ENCODE measurements around the gene PJA1. TPM values are rescaled to one million over a fixed set of nuclear protein-coding genes. Genes with fewer than 3 reads are reported as not detected.

PJA1 gene
- total RNA-seq, 2 experiments from 2014 or later = 15.4 to 19.5 TPM

- Mint-ChIP-seq H3K27me3 (no peaks in the 10 kb centered on the region), H3K36me3 (ENCODE audit: low read depth) (peaks cover 17% of the 10 kb centered on the region), H3K27ac (no peak overlapping the region), H3K4me3 (no peak overlapping the region), H3K9me3 (no peaks in the 10 kb centered on the region), H3K4me1 (peaks cover 30% of the 10 kb centered on the region)
- CTCF ChIA-PET = no interaction called here
- POLR2A ChIA-PET = no interaction called here
- DNase-seq = no peak
These were observed 3.9 kb downstream of the PJA1 start for GRCh38 chrX:69161371-69161770.

- POLR2A ChIA-PET = no interaction called here
- CTCF ChIA-PET = interaction anchor here (0.5 to 1.2 kb wide), 2 partner anchors 330 to 864 kb away, joined by 3 to 4 read pairs; partner anchors contain the start of gene EFNB1
- peaks cover 19% of the 10 kb centered on the region for H3K4me1 Mint-ChIP-seq
- peak; percentile 22 for DNase-seq
- H3K27me3 Mint-ChIP-seq = no peaks in the 10 kb centered on the region
- no peaks in the 10 kb centered on the region for H3K9me3 Mint-ChIP-seq
- H3K4me3 Mint-ChIP-seq = no peak overlapping the region
- H3K36me3 Mint-ChIP-seq (ENCODE audit: low read depth) = peaks cover 17% of the 10 kb centered on the region
- no peak overlapping the region for H3K27ac Mint-ChIP-seq
These were observed 6.9 kb downstream of the PJA1 start for GRCh38 chrX:69158166-69158980.

- Mint-ChIP-seq H3K27me3 (no peaks in the 10 kb centered on the region), H3K27ac (no peak overlapping the region), H3K36me3 (ENCODE audit: low read depth) (peaks cover 3% of the 10 kb centered on the region), H3K9me3 (no peaks in the 10 kb centered on the region), H3K4me3 (no peak overlapping the region), H3K4me1 (peaks cover 5% of the 10 kb centered on the region)
- POLR2A ChIA-PET = no interaction called here
- DNase-seq = no peak
- CTCF ChIA-PET = no interaction called here
These were observed 8.6 kb downstream of the PJA1 start for GRCh38 chrX:69156638-69157037.

- ChIA-PET POLR2A (no interaction called here), CTCF (no interaction called here)
- H3K9me3 Mint-ChIP-seq = no peaks in the 10 kb centered on the region
- no peaks in the 10 kb centered on the region for H3K27me3 Mint-ChIP-seq
- peaks cover under 1% of the 10 kb centered on the region for H3K36me3 Mint-ChIP-seq (ENCODE audit: low read depth)
- peaks cover 3% of the 10 kb centered on the region for H3K4me1 Mint-ChIP-seq
- no peak overlapping the region for H3K27ac Mint-ChIP-seq
- no peak overlapping the region for H3K4me3 Mint-ChIP-seq
- no peak for DNase-seq
These were observed 9.3 kb downstream of the PJA1 start for GRCh38 chrX:69155786-69156520.

- Mint-ChIP-seq H3K27me3 (no peaks in the 10 kb centered on the region), H3K4me3 (no peak overlapping the region), H3K36me3 (ENCODE audit: low read depth) (no peaks in the 10 kb centered on the region), H3K9me3 (no peaks in the 10 kb centered on the region), H3K27ac (no peak overlapping the region), H3K4me1 (no peaks in the 10 kb centered on the region)
- no peak for DNase-seq
- ChIA-PET CTCF (no interaction called here), POLR2A (no interaction called here)
These were observed 11.2 kb downstream of the PJA1 start for GRCh38 chrX:69154051-69154450.

GRCh38 chrX:69153060-69153730 is 12.1 kb downstream of the PJA1 start:
- DNase-seq = no peak
- H3K27ac Mint-ChIP-seq = no peak overlapping the region
- ChIA-PET POLR2A (no interaction called here), CTCF (no interaction called here)
- H3K27me3 Mint-ChIP-seq = no peaks in the 10 kb centered on the region
- no peaks in the 10 kb centered on the region for H3K4me1 Mint-ChIP-seq
- no peak overlapping the region for H3K4me3 Mint-ChIP-seq
- no peaks in the 10 kb centered on the region for H3K9me3 Mint-ChIP-seq
- no peaks in the 10 kb centered on the region for H3K36me3 Mint-ChIP-seq (ENCODE audit: low read depth)

GRCh38 chrX:69152417-69152841 is 12.8 kb downstream of the PJA1 start:
- Mint-ChIP-seq H3K4me3 (no peak overlapping the region), H3K27ac (no peak overlapping the region), H3K4me1 (no peaks in the 10 kb centered on the region), H3K9me3 (no peaks in the 10 kb centered on the region), H3K36me3 (ENCODE audit: low read depth) (no peaks in the 10 kb centered on the region), H3K27me3 (no peaks in the 10 kb centered on the region)
- no peak for DNase-seq
- CTCF ChIA-PET = no interaction called here
- POLR2A ChIA-PET = no interaction called here

- Mint-ChIP-seq H3K4me1 (no peaks in the 10 kb centered on the region), H3K36me3 (ENCODE audit: low read depth) (no peaks in the 10 kb centered on the region), H3K4me3 (no peak overlapping the region), H3K27ac (no peak overlapping the region), H3K9me3 (no peaks in the 10 kb centered on the region), H3K27me3 (no peaks in the 10 kb centered on the region)
- ChIA-PET POLR2A (no interaction called here), CTCF (no interaction called here)
- no peak for DNase-seq
These were observed 13.4 kb downstream of the PJA1 start for GRCh38 chrX:69151866-69152284.

- Mint-ChIP-seq H3K27me3 (no peaks in the 10 kb centered on the region), H3K36me3 (ENCODE audit: low read depth) (no peaks in the 10 kb centered on the region), H3K9me3 (no peaks in the 10 kb centered on the region), H3K4me3 (no peak overlapping the region), H3K27ac (no peak overlapping the region), H3K4me1 (no peaks in the 10 kb centered on the region)
- ChIA-PET POLR2A (no interaction called here), CTCF (no interaction called here)
- no peak for DNase-seq
These were observed 14.8 kb downstream of the PJA1 start for GRCh38 chrX:69150281-69150960.

GRCh38 chrX:69149466-69150280 is 15.6 kb downstream of the PJA1 start:
- H3K9me3 Mint-ChIP-seq = no peaks in the 10 kb centered on the region
- H3K4me1 Mint-ChIP-seq = no peaks in the 10 kb centered on the region
- H3K4me3 Mint-ChIP-seq = no peak overlapping the region
- CTCF ChIA-PET = no interaction called here
- H3K27ac Mint-ChIP-seq = no peak overlapping the region
- H3K27me3 Mint-ChIP-seq = no peaks in the 10 kb centered on the region
- H3K36me3 Mint-ChIP-seq (ENCODE audit: low read depth) = no peaks in the 10 kb centered on the region
- POLR2A ChIA-PET = no interaction called here
- DNase-seq = no peak

- no peak overlapping the region for H3K27ac Mint-ChIP-seq
- ChIA-PET POLR2A (no interaction called here), CTCF (no interaction called here)
- DNase-seq = no peak
- H3K4me1 Mint-ChIP-seq = no peaks in the 10 kb centered on the region
- H3K27me3 Mint-ChIP-seq = no peaks in the 10 kb centered on the region
- no peak overlapping the region for H3K4me3 Mint-ChIP-seq
- no peaks in the 10 kb centered on the region for H3K36me3 Mint-ChIP-seq (ENCODE audit: low read depth)
- no peaks in the 10 kb centered on the region for H3K9me3 Mint-ChIP-seq
These were observed 16.3 kb downstream of the PJA1 start for GRCh38 chrX:69148946-69149345.

GRCh38 chrX:69146739-69147138 is 18.5 kb downstream of the PJA1 start:
- DNase-seq = no peak
- POLR2A ChIA-PET = no interaction called here
- CTCF ChIA-PET = no interaction called here

More at GRCh38 chrX:69146739-69147138, 18.5 kb downstream of the PJA1 start:
- H3K9me3 Mint-ChIP-seq = no peaks in the 10 kb centered on the region
- H3K4me1 Mint-ChIP-seq = no peaks in the 10 kb centered on the region
- no peak overlapping the region for H3K4me3 Mint-ChIP-seq
- H3K27me3 Mint-ChIP-seq = no peaks in the 10 kb centered on the region
- no peaks in the 10 kb centered on the region for H3K36me3 Mint-ChIP-seq (ENCODE audit: low read depth)
- H3K27ac Mint-ChIP-seq = no peak overlapping the region
